Measurements from ENCODE around the gene HOXB6.

HOXB6 gene

DNA sequence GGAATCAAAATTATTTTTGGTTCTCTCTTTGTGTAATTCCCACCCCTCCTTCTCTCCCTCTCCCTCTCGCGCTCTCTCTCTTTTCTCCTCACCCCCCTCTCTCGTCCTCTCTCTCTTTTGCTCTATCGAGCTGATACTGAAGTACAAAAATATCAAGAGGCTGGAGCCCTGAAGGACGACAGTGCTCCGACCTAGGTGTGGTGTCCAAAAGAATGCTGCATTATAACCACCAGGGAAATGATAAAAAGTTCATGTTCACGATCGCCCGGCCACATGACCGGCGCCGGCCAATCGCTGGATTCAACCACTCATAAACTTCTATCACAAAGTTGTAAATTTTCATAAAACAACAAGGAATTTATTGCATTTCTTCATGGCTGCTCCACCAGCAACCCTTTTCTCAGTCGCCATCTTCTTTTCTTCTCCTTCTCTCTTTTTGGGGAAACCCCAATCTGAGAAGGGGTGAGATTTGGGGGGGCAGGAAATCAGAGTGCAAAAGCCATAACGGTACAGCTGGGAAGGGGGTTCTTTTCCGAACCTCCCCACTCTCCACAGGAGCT lies at the start of gene HOXB6:
Gene HOXB6, minus strand, starts transcription at position 217 of the 560 bp plus-strand sequence. CDS start 6,836 bp downstream, outside the sequence.
- DNase-seq: no peak

DNA sequence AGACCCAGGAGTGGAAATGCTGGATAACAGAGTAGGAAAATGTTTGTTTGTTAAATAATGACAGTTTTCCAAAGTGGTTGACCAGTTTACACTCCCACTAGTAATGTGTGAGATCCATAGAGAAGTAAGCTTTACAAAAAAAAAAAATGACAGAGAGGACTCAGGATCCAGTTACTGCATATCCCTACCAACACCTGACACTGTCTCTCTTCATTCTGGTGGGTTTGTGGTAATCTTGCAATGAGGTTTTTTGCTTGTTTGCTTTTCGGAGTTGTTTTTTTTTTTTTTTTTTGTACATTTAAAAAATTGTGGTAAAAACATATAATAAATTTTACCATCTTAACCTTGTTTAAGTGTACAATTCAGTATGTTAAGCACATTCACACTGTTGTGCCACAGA lies 45.0 kb upstream of the HOXB6 start:
- DNase-seq: no peak

DNA sequence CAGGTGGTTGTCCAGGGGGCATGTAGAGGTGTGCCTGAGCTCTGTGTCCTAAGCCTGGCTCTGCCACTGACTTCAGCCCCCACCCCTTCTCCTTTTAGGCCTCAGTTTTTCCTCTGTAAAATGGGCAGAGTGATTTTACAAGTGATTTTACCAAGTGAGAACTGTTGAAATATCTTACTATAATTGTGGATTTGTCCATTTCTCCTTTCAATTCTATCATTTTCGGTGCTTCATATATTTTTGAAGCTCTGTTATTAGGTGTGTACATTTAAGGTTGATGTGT lies 43.1 kb upstream of the HOXB6 start:
- no peak for DNase-seq

DNA sequence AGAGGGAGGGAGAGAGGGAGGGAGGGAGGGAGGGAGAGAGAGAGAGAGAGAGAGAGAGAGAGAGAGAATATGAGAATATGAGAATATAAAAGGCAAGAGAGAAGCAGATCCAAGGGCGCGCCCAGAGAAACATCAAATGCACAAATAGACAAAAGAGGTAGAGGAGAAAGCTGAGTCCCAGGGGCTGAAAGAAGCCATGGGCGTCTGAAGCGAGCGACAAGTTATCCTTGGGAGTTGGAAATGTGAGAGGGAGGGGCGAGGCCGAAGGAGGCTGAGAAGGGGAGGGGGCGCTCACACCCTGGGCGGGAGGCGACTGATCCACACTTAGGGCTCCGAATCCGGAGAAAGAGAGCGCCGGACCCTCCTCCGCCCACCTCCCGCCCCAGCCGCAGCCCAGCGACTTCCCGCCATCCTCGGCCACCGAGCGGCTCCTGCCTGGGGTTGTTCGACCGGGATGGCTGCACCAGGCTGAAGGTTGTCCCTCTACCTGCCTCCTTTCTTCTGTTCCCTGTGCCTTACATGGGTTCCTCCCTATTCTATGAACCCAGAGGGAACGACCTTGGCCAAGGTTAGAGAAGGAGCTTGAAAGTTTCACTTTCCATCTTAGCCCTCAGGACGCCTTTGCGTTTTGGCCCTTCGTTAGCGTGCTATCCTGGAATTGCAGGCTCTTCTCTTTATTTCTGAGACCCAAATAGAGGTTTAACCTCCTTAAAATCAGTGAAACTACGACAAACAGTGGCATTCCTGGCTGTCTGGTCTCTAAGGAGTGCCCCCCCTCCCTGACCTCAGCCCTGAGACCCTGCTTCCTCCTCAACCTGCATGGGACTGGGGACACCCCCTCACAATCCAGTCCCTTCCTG lies 42.5 kb upstream of the HOXB6 start:
- no peak for DNase-seq

DNA sequence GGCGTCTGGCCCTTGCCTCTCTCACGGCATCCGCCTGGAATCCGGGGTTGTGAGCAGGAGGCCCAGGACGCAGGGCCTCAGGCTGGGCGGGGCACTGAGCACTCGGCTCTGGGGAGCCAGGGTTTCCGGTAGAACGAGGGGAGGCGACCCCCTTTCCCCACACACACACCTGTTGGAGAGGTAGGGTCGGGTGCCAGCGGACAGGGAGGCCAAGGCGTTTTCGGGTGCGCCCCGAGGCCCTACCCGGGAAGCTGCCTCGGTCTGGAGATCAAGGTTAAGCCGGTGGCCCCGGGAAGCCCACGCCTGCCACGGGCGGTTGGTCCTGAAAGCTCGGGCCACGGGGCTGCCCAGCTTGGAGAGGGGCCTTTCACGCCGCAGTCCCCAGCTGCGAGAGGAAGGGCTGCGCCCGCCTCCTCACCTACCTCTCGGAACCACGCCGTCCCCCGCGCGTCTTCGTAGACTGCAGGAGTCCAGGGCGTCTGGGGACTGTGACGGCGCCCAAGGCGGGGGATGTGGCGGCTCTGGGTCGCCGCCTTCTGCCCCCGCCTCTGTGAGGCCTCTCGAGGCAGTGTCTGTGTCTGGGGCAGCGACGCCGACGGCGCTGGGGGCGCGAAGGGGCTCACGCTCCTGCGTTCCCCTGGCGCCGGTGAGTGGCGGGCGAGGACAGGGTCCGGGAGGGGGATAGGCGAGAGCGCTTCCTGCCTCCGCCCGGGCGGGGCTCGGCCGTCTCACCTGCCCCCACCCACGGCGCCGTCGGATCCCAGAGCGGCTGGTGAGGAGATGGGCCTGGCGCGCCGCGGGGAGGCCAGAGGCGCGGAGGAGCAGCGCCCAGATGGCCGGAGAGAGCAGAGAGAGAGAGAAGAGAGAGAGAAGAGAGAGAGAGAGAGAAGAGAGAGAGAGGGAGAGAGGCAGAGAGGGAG lies 41.7 kb upstream of the HOXB6 start:
- no peak for DNase-seq

DNA sequence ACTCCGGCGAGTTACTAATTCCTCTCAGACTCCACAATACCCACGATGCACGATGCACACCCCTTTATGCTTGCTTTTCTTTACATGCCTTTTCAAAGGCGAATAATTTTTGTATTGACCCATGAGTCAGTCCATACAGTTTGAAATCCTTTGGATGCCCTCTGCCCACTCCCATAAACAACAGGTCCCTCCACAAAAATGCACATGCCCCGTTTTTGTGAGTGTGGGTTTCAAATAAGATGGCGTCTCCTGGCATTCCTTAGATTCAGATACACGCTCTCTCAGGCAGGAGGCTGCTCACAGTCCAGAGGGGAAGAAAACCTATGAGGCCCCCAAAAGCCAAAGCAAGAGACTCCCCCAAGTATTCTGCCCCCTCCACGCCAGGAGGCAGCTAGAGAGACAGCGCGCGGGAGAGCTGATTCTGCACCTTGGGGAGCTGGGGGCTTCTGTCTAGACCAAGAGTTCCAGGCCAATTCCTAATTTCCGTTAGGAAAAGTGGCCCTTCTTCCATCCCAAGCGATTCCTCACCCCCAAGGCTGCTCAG lies 40.9 kb upstream of the HOXB6 start:
- DNase-seq: no peak

DNA sequence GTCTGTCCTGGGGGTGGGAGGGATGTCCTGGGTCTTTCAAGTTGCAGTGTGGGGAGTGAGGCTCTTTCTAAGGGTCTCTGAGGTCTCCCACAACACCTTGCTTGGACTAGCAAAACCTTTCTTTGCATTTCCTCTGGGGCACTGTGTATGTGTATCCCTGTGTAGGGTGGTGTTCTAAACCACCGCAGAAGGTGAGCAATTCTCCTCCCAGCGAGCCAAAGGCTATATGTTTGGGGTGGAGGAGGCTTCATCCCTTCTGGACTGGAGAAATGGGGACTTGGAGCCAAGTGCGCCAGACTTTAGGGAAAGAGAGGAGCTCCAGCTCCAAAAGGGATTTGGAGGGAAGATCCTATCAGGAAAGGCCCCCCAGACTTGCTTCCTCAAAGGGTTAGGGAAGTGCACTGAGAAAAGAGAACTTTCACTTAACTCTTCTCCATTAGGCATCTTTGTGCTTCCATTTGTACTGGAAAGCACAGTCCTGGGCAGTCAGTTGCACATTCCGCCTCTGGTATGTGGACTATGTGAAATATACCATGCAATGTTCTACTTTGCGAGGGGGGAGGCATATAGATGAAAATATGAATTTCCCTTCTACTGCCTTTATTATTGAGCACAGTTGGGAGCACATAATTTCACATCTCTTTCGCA lies 40.2 kb upstream of the HOXB6 start:
- no peak for DNase-seq

DNA sequence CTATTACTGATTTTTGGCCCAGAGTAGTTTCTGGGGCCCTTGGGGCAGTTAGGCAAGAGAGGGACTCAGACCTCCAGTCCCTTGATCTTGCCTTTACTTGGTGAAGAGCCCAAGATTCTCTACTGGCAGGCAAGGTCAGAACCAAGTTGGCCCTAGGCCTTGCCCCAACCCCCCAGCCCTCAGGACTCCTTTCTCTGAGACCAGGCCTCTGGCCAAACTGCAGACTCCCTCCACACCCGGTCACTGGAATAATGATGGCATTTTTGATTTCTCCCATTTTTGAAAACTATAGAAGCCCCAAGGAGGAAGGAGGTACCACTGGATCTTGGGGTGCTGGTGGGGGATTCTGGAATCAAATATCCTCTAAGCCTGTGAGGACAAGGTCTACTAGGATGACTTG lies 39.4 kb upstream of the HOXB6 start:
- no peak for DNase-seq

DNA sequence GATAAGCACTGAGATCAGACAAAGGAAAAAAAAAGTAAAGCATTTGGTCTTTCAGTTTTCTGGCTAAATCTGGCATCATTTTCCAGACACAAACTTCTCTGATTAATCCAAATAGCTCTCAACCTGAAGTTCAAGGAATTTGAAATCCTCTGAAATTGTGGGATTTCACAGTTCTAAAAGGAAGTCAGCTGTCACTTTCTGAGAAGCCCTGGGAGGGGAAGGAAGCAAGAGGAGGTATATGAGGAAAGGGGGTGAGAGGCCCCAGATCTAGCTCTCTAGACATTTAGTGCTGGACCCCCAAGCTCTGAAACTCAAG lies 38.9 kb upstream of the HOXB6 start:
- DNase-seq: no peak

DNA sequence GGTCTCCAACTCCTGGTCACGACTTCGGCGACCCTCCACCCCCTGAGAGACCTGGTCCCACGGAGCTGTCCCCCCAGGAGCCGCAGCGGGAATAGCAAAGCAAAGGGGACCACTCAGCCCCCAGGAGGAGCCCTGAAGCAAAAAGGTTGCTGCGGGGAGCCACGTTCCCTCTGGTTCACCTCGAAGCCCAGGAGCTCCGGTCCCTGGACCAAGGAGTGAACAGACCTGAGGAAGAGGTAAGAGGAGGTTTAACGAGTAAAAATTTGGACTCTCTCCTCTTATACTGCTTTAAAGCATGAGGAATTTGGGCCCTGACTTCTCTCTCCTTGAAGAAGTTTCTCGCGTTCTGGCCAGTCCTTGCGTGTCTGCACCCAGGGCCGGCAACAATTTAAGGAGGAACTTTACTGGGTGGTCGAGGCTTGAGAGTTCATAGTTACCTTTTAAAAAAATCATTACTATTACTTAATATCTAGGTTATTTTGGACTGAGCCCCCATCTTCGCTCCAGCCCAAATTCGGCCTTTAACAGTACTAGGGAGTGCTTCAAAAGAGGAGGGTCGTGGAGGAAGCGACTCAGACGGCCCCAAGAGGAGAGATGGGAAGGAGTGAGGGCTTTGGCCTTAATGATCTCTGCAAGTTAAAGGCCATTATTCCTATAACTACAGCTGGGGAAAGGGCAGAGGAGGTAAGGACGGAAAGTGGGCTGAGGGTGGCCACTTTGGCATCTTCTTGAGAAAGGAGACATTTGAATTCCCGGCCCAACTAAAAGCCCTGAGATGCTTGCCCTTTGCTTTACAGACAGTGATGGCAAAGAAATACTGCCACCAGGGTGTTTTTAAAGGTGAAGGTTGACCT lies 38.3 kb upstream of the HOXB6 start:
- no peak for DNase-seq

DNA sequence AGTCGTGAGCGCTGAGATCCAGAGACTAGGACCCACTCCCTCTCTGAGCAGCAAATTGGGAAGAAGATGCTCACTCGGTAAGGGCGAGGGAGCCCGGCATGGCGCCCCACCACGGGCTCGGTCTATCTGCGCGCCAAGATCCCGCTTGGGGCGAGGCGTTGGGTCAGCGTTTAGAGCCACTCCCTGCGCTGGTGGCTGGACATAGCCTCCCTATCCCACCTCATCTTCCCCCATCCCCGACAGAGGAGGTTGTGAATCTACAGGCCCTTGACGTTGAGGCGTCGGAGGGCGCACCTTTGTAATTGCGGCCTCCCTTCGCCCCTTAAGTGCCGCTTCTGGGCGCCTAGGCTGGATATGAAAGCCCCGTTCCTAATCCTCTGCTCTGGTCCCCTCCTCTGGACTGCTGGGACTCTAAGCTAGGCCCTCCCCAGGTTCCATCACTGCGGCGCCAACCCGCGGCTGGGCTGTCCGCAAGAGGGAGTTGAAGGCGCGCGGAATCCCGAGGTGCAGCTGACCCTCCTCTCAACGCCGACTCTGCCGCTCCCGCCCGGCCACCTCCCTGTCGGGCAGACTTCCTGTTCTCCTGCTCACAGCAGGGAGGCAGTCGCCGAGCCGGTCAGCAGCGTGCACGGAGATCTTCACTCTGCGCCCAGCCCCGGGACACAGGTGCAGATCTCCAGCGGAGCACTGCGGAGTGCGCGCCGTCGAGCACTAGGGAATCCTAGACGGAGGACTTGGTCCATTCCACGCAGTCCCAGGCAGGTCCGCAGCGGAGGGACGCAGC lies 37.5 kb upstream of the HOXB6 start:
- no peak for DNase-seq

DNA sequence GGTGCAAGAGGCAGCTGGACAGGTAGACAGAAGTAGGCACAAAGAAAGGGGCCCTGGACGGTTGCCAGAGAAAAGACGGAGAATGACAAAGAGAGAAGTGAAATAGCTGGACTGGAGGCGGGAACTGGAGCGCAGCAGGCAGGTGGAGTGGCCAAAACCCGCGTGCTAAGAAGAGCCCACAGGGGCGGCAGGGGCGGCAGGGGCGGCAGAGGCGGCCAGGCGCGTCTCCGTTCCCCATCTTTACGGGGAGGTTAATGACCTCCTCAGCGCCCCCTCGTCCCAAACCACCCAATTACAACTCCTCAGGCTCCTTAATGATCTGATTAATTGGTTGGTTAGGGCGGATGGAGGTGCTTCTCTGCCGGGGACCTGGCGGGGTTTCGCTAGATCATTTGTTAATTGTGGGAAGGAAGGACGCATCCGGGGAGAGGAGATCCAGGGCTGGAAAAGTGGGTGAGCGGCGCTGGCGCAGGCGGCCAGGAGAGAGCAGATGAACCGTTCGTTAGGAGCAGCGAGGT lies 36.8 kb upstream of the HOXB6 start:
- DNase-seq: no peak

DNA sequence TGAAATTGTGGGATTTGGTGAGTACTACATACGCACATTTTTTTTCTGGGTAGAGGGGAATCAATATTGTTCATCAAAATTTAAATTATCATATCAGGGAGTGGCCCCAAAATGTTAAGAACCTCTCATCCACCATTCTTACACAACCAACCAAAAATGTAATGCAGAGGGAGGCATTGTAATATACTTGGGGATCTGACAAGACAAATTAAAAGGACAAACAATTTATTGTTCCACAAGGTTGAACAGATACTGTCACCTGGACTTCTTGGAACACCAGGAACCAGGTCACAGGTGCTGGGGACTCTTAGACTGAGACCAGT lies 36.0 kb upstream of the HOXB6 start:
- DNase-seq: no peak

DNA sequence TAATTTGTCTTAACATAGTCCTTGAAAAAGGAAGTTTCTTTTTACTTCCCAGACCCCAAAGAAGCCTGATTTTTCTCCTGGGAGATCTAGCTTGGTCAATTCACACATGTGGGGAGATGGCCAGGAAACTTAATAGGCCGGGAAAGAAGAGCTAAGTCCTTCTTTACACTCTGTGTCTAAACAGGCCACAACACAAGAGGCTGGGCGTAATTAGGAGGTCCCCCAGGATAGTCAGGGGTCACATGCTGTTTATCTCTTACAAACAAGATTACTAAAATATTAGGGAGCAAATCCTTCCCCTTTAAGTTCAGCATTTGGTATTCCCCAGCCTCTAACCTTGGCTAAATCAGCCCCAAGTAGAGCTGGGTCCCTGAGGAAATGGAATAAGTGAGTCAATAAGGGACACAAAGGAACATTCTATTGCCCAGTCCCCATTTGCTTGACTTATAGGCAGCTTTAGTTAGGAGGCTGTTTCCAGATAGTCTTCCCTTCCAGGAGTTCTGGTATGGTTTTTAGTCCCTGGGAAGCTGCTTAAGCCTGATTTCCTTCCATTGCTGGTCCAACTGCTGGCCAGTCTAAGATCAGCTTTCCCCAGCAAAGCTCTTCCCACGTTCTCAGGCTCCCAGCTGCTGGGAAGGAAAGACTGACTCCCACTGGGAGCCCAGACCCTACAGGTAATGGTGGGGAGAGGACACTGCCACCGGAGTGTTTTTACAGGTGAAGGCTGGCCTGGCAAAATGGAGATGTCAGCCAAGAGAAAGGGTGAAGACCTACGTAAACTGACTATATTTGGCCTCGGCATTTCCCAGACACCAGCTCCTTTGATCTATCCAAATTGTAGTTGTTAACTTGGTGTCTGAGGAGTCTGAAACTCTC lies 35.4 kb upstream of the HOXB6 start:
- no peak for DNase-seq

DNA sequence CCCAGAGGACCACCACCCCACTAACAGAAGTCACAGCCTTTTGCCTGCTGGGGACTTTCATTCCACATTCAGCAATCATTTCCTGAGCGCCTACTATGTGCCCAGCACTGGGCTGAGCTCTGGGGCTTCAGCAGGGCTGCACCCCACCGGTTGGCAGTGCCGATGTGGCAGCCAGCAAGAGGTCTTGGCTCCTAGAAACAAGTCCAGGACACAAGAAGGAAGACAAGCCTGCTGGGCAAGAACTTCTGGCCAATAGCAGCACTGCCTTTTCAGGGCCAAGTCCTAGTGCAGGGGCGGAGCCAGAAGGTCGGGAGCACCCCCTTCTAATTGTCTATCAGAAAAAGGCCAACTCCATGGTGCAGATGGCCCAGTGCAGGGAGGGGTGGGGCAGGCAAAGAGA lies 34.4 kb upstream of the HOXB6 start:
- no peak for DNase-seq

DNA sequence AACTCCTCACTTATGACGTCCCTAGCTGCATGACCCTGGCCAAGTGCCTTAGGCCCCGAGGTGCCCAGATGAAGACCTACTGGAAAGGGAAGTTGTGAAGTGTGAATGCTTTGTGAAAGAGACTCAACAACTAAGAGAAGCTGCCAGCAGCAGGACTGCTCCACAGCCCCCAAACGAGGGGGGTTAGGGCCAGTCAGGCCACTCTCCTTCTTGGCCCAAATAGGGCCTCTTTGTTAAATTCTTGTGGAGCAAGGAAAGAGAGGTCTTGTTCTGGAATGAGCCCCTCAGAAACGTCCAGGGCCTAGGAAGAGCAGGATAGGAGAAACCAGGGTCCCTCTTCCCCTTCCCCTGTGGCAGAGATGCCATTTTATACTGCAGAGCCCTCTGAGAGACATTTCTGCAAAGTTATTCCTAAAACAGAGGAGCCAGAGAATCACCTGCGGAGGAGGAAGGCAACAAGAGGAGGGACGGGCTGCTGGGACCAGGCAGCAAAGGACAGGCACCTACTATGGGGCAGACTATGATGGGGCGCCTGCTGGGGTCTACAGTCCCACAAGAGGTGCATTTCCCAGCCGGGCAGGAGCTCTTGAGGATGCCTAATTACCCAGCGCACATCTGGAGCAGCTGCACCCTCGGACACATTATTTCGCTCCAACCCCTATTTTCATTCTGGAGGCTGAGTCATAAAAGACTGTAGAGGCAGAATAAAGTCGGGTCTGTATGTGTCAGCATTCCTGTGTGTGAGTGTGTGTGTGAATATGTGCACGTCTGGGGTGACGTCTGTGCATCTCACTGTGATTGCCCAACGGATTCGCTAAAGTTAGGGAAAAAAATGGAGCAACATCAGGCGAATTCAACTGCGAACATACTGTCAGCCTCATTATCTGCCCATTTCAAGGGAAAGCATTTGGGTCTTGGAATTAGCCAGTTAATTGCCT lies 32.8 kb upstream of the HOXB6 start:
- no peak for DNase-seq

DNA sequence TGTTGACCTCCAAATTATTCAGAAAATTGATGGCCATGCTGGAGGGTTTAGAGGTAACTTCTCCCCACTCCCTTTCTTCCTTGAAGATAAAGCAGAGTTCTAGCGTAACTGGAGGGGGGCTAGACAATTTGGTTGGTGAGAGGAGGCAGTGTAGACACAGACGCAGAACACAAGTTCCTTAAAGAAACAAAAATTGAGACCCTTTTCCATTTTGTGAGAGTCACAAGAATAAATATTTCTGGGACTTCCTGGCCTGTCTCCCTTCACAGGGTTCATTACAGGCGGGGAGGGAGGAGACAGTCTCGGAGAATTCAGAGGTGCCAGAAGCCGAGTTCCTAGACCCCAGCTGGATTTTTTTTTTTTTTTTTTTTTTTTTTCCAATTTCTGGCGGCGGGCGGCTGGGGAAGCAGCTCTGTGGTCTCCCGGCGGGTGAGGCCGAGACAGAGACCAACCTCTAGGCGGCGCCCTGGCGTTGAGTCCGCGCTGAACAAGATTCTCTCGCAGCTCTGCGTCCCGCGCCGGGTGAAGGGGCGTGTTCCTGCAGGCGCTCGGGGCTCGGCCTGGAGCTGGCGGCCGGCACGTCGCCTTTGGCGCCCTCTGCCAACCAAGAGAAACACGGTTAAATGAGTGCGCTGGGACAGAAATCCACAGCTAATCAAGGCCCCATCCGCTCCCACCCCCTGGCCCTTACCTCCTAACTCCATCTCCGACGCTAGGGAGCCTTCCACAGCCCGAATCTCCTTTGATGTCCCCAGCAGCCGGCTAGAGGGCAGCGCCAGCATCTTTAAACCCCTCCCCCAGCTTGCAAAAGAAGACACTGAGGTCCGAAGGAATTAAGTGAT lies 31.6 kb upstream of the HOXB6 start:
- peak; percentile 26 for DNase-seq
